GM18519 (cell line): Measurements from ENCODE around the gene CD79B.
"Not testable (repeated sequence)": the region's sequence is repeated elsewhere in the genome, so short reads cannot be mapped to it uniquely, and the experiment has no call there.

Source experiments
- ATAC-seq: cut with Tn5 transposase; IDR thresholded peaks from one replicate; pipeline ENCODE4 v1.9.1; 2021; ENCODE audit warnings: mild to moderate bottlenecking, moderate library complexity; ENCODE audit not compliant: unreplicated experiment, low FRiP score

CD79B gene

DNA sequence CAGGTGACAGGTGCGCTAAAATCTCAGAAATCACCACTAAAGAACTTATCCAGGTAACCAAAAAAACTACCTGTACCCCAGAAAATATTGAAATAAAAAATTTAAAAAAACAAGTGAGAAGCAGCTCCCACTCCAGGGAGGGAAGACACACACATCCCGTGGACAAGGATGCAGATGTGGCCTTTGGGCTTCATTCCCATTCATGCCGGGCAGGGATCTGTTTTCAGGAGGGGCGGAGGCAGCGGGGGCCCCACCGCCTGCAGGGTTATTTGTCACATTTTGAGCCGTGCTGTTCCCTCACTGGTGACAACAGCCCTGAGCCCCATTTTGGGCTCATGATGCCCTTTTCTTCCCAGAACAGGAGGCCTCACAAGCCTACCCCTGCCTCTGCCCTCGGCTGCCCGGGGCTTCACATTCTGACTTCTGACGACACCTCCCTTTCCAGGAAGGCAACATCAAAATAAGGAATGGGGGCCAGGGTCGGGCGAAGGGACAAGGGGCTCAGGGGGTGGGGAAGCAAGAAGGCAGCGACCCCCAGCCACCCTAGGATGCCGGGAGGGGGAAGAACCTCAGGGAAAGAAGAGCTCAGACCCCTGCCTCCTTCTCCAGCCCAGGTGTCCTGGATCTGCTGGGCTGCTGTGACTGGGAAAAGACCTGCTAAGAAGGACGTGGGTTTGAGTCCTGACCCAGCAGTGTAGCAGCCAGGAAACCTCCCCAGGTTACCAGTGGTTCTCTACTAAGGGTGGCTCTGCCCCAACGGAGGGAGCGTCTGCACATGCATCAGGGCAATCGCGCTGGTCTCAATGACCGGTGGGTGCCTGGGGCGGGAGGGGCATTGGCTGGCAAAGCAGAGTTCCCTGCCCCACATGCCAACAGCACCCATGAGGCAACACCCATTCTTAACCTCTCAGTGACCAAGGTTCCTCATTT, 2.3 kb upstream of the CD79B start:
- no peak for ATAC-seq

- ATAC-seq: no peak
These were observed 1.5 kb upstream of the CD79B start for GRCh38 chr17:63933598-63933997.

DNA sequence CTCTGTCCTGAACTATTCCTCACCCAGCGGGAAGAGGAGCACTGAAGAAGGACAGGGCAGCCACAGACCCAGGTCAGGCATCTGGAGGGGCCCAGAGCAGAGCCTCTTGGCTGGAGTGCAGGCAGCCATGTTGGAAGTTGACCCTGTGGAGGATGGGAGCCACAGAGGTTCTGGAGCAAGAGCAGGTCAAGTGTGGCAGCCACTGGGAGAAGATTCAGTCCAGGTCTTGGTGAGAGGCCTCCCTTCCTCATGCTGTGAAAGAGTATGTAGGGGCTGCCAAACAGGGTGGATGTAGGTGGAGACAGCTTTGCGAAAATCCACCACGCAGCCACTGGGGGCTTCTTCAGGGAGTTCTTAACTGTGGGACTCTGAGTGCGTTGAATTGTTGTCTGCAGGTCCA, 590 bp upstream of the CD79B start:
- ATAC-seq: no peak

DNA sequence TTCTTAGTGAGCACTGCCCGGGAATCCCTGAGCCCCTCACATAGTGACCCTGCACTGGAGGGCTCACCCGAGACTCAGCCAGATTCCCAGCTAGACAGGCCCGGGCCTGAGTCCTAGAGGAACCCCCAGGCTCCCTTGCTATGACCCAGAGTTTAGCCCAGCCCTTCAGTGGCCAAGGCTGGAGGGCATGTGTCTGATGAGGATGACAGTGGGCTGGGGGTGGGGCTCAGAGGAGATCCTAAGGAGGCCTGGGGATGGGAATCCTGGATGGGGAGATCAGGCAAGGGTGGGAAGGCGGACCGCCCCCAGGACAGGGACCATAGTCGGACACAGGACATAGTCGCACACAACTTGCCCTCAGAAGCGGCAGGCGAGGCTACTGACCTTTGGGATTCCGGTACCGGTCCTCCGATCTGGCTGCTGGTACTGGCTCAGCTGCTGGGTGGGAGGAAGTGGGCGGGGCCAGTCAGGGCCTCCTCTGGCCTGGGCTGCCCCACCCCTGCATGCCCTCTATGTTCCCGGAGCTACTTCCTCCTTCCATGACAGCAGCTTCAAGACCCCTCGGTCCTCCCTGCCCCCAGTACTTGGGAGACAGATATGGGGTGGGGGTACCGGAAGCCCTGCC, 1.1 kb downstream of the CD79B start:
- no peak for ATAC-seq

- no peak for ATAC-seq
These were observed 2.0 kb downstream of the CD79B start for GRCh38 chr17:63929860-63930766.

GRCh38 chr17:63928966-63929695, 3.0 kb downstream of the CD79B start:
- no peak for ATAC-seq

- ATAC-seq: no peak
These were observed 3.9 kb downstream of the CD79B start for GRCh38 chr17:63928172-63928666.

DNA sequence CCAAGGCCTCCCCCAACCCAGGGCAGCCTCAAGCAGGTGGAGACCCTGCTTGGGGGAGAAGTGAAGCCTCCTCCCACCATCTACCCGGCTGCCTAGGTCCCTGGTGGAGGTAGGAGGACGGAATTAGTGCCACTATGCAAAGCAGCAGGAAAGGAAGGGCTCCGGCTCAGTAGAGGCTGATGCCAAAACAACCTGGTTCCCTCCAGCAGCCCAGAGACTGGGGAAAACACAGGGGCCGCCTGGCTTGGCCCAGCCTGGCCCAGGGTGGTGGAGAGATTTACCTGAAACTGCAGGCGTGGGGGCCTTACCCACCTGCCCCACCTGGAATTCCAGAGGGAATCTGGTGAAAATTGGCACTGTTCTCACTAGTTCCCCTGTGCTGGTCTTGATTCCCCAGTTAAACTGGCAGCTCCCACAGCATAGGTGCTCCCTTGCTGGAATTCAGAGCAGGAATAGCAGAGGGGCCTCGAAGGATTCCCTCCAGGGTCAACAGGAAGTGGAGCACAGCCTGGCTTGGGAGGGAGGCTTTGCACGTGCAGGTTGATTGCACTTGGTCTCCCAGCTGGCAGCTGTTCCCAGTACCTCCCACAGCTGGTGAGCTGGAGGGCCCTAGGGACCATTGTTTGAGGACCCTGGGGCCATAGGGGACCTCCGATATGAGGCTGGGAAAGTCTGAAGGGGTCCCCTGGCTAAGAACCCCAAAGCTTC, 4.5 kb downstream of the CD79B start:
- ATAC-seq: no peak

- no peak for ATAC-seq
These were observed 6.0 kb downstream of the CD79B start for GRCh38 chr17:63926164-63926563.

DNA sequence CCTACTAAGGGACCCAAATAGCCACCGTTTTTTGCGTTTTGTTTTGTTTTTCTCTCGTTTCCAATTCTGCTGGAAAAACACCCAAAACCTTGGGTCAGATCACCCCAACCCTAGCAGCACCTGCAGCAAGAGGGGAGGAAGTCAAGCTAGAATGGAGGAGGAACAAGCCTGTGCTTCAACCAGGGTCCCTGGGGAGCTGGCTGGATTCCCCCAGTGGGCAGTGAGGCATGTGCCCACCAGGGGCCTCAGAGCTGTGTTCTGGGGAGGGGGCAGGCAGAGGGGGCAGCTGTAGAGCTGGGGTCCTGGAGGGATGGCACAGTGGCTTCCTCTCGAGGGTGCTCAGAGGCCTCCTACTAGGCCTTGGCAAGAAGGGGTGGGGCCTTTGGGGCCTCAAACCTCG, 6.5 kb downstream of the CD79B start:
- no peak for ATAC-seq

DNA sequence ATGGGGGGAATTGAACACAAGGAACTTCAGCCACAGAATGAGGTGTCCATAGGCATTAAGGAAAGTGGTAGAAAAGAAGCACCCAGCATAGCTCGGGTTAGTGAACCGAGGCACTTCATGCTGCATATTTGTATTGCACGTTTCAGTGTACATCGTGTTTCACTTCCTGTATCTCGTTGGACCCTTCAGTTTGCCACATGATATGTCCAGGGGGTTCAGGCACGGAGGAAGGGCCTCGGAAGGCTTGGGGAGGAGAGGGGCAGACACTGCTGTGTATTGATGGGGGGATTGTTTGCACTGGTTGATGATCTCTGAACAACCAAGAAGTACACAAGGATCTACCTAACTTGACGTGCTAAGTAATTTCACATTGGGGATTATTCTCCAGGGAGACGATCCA, 9.7 kb downstream of the CD79B start:
- ATAC-seq: not testable (repeated sequence)

DNA sequence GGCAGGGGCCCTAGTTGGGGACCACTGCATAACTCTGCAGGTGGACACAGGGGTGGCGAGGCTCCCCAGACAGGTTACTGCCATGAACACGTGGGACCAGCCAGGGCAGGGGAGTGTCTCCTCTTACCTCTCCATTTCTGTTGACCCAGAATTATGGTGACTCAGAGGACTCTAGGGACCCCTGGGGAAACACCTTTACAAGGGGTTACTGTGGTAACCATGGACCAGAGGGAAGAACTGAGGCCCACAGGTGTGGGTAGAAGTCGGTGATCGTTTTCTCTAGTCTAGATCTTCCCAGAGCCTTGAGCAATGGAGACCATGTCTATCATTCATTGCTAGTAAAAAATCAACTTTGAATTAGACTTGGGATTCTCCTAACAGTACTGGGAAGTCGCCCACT, 11.4 kb downstream of the CD79B start:
- not testable (repeated sequence) for ATAC-seq

GRCh38 chr17:63920050-63920449, 12.1 kb downstream of the CD79B start:
- not testable (repeated sequence) for ATAC-seq

GRCh38 chr17:63919311-63919723, 12.8 kb downstream of the CD79B start:
- ATAC-seq: no peak

DNA sequence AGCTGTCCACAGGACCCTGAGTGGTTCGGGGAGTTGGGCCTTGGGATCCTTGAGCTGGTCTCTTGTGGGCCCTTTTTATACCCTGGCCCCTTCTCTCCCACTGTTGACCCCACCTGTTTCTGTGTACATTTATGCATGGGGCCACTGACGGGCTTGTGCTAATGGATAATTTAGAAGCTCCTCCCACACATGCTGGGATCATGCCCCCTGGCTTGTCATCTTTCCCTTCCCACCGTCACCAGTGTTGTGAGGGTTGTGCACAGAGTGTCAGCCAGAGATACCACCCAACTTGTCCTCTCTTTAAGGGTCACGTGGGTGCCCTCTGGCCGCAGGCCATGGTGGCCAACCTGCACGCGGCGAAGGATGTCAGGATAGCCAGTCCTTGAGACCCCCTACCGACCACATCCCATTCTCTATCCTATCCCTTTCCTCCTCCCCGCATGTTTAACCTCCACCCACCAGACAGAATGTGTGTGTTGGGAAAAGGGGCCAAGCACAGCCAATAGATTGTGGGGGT, 13.3 kb downstream of the CD79B start, which contains the start of gene GH1:
TSS of gene GH1 (minus strand) at position 51 of the 517 bp plus-strand sequence. CDS start 63 bp downstream, outside the sequence.
- ATAC-seq: not testable (repeated sequence)

- ATAC-seq: no peak
These were observed 13.8 kb downstream of the CD79B start for GRCh38 chr17:63918305-63918704.

- no peak for ATAC-seq
These were observed 14.5 kb downstream of the CD79B start for GRCh38 chr17:63917646-63918045.

- not testable (repeated sequence) for ATAC-seq
These were observed 14.9 kb downstream of the CD79B start for GRCh38 chr17:63917206-63917605.
